ENCODE results near the gene CLEC3B. TPM values are rescaled to one million over a fixed set of nuclear protein-coding genes. Genes with fewer than 3 reads are reported as not detected.

CLEC3B gene
- total RNA-seq, 1 donor from 2014 or later, result 0.60 TPM

DNA sequence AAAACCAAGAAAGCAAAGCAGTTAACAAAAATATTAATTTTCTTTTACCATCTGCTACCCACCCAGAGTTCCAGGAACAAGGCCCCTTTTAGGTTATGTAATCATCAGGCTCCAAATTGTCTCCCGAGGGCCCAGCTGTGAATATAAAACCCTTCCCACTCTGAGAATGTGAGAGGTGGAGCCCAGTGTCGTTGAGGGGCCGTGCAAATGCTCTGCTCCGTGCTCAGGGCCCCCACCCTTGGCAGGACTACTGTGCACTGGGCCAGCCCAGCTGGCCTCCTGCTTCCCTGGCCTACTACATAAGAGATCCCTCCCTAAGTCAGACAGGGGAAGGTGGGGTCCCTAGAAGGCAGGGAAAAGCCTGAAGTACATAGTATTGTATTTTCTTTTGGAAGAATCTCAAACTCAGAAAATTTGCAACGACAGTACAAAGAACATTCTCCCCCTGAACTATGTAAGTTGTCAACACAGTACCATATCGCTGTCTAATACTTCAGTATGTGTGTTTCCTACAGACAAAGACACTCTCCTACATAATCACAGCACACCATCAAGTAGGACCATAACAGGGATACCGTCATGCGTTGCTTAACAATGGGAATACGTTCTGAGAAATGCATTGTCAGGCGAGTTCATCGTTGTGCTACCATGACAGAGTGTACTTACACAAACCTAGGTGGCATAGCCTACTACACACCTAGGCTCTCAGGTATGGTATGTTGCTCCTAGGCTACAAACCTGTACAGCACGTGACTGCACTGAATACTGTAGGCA lies 4.4 kb upstream of the CLEC3B start:
- no peaks in the 10 kb centered on the region for H3K9me3 Mint-ChIP-seq
- H3K27ac Mint-ChIP-seq, result no peak overlapping the region
- H3K36me3 Mint-ChIP-seq, result peaks cover 5% of the 10 kb centered on the region
- H3K27me3 Mint-ChIP-seq (ENCODE audit: low read depth), result peaks cover 7% of the 10 kb centered on the region
- peaks cover 2% of the 10 kb centered on the region for H3K4me1 Mint-ChIP-seq
- no peak for TF ChIP-seq CTCF (IDR thresholded peaks at IDR 0.05; ENCODE audit: unreplicated experiment)
- no peak for DNase-seq (ENCODE audit: low spot score in 2 of 2, unreplicated experiment in 2 of 2)
- no peak overlapping the region for H3K4me3 Mint-ChIP-seq

- TF ChIP-seq CTCF (IDR thresholded peaks at IDR 0.05; ENCODE audit: unreplicated experiment), result no peak
Observed at GRCh38 chr3:45023675-45024074, 2.4 kb upstream of the CLEC3B start.

GRCh38 chr3:45024542-45025255 lies 1.4 kb upstream of the CLEC3B start:
- no peak overlapping the region for H3K4me3 Mint-ChIP-seq
- H3K9me3 Mint-ChIP-seq, result no peaks in the 10 kb centered on the region
- TF ChIP-seq CTCF (IDR thresholded peaks at IDR 0.05; ENCODE audit: unreplicated experiment), result no peak
- H3K27ac Mint-ChIP-seq, result no peak overlapping the region
- H3K27me3 Mint-ChIP-seq (ENCODE audit: low read depth), result peaks cover 9% of the 10 kb centered on the region
- no peak for DNase-seq (ENCODE audit: low spot score in 2 of 2, unreplicated experiment in 2 of 2)
- H3K4me1 Mint-ChIP-seq, result peaks cover 4% of the 10 kb centered on the region
- no peaks in the 10 kb centered on the region for H3K36me3 Mint-ChIP-seq

More at GRCh38 chr3:45023675-45024074, 2.4 kb upstream of the CLEC3B start:
- peaks cover 4% of the 10 kb centered on the region for H3K4me1 Mint-ChIP-seq
- H3K9me3 Mint-ChIP-seq, result no peaks in the 10 kb centered on the region
- H3K27me3 Mint-ChIP-seq (ENCODE audit: low read depth), result peaks cover 9% of the 10 kb centered on the region
- DNase-seq (ENCODE audit: low spot score in 2 of 2, unreplicated experiment in 2 of 2), result no peak
- H3K36me3 Mint-ChIP-seq, result peaks cover 1% of the 10 kb centered on the region
- no peak overlapping the region for H3K27ac Mint-ChIP-seq
- no peak overlapping the region for H3K4me3 Mint-ChIP-seq

DNA sequence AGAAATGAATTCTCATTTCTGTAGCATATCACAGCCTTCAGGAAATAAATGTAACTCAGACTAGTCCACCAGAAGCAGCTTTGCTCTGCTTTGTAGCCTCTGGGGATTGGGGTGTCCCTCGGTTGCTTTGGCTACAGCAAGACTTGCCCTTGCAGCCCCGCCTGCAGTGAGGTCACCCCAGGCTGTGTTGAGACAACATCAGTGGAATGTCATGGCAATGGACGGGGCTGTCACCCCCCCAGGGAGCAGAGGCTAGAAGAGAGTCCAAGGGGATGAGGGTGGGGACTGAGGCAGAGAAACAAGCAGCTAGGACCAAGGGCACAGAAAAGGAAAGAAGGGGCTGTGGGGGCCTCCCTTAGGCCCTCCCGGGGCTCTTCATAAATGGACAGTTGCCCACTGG lies 854 bp downstream of the CLEC3B start:
- Mint-ChIP-seq H3K27ac (no peak overlapping the region), H3K27me3 (ENCODE audit: low read depth) (peaks cover 14% of the 10 kb centered on the region), H3K36me3 (no peaks in the 10 kb centered on the region), H3K4me1 (peaks cover 4% of the 10 kb centered on the region), H3K4me3 (no peak overlapping the region), H3K9me3 (no peaks in the 10 kb centered on the region)
- no peak for TF ChIP-seq CTCF (IDR thresholded peaks at IDR 0.05; ENCODE audit: unreplicated experiment)
- DNase-seq (ENCODE audit: low spot score in 2 of 2, unreplicated experiment in 2 of 2), result no peak

- H3K4me1 Mint-ChIP-seq, result peaks cover 4% of the 10 kb centered on the region
- H3K4me3 Mint-ChIP-seq, result no peak overlapping the region
- H3K36me3 Mint-ChIP-seq, result no peaks in the 10 kb centered on the region
- no peak overlapping the region for H3K27ac Mint-ChIP-seq
- no peaks in the 10 kb centered on the region for H3K9me3 Mint-ChIP-seq
- no peak for DNase-seq (ENCODE audit: low spot score in 2 of 2, unreplicated experiment in 2 of 2)
- H3K27me3 Mint-ChIP-seq (ENCODE audit: low read depth), result peaks cover 18% of the 10 kb centered on the region
- no peak for TF ChIP-seq CTCF (IDR thresholded peaks at IDR 0.05; ENCODE audit: unreplicated experiment)
Observed at GRCh38 chr3:45027441-45027840, 1.3 kb downstream of the CLEC3B start.
